Right hindlimb (tissue), 1 donor: ENCODE measurements around the gene SLC30A2.

Experiments used
- DNase-seq: peaks from one replicate; pipeline ENCODE4 v3.0.0-alpha.2; 2018

The SLC30A2 gene

DNA sequence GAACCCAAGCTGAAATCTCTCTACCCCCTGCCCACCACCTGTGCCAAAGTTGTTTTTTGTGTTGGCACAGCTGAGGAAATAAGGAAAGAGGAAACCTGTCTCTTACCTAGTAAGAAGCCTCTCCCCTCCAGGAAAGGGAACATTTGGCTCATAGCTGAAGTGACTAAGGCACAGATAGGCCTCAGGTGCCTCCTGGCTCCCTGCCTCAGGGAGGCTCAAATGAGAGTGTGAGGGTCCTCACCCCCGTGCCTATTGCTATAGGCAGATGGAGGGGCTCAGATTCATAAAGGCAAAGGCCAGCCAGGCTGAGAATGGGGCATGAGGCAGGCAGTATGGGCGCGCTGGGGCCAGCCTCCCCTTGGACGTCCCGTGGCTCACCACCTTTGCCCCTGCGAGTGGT, 7.4 kb downstream of the SLC30A2 start:
- no peak for DNase-seq

DNA sequence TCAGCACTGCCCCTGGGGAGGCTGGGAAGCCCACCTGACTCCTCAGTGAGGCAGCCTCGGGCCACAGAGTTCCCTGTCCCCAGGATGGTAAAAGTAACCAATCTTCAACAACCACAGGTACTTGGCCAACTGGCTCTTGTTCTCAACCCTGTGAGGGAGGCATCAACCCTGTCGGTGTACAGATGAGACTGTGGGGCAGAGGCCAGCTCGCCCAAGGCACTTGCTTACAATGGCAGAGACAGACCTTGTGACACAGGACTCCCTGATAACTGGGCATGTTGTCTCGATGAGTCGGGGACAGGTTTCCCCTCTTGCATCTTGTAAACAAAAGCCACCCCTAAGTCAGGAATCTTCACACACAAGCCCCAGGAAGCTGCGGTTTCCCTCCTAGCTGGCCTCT, 8.0 kb downstream of the SLC30A2 start:
- no peak for DNase-seq

DNA sequence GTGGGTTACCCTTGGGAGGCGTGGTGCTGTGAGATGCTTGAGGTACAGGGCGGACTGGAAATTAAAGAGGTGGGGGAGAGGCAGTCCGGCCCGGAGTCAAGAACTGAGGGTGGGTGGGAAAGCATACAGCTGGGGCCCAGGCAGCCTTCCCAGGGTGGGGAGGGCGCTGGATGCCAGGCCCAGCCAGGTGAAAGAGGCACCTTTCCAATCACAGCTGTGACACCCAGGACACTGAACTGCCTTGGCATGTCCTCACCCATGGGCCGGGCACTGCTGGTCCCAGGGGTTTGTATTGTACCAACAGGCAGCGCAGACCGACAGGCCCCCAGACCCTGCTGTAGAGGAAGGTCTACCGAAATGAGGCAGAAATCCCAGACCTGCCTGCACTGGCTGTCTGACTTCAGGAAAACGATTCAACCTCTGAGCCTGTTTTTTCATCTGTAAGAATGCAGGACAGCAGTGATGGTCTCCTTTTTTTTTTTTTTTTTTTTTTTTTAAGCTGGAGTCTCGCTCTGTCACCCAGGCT, 9.1 kb downstream of the SLC30A2 start:
- DNase-seq: no peak

DNA sequence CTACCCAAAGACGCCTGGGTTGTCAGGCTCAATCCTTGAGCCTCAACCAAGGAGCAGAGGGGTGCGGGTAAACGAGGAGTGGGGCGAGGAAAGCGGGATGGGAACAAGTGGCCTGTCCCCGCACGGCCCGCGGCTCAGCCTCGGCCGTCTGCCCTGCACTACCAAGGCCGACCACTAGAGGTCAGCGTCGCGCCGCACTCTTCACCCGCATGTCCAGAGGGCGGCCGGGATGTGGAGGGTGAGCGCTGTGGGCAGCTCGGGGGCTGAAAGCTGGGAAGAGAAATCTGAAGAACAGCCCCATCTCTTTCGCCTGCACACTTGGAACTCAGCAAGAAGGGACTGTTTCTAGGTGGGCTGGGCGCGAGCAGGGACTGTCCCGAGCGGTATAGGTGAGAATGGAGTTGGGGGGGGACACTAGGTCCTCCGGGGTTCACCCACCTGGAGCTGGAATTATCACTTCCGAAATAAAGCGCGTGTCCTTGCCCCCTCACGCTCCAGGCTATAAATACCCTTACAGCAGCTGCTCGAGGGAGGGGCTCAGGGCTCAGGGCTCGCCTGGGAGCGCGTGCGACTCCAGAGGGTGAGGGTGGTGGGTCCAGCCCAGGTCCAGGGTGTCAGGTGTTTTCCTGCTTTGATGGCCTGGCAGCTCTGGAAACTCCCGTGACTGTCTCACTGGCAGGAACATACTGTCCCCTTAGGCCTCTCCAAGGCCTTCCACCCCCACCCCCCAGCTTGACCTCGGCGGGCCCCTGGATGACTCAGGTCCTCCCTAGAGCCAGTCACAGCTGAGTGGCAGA, 9.8 kb downstream of the SLC30A2 start:
- DNase-seq: peak; percentile 86

DNA sequence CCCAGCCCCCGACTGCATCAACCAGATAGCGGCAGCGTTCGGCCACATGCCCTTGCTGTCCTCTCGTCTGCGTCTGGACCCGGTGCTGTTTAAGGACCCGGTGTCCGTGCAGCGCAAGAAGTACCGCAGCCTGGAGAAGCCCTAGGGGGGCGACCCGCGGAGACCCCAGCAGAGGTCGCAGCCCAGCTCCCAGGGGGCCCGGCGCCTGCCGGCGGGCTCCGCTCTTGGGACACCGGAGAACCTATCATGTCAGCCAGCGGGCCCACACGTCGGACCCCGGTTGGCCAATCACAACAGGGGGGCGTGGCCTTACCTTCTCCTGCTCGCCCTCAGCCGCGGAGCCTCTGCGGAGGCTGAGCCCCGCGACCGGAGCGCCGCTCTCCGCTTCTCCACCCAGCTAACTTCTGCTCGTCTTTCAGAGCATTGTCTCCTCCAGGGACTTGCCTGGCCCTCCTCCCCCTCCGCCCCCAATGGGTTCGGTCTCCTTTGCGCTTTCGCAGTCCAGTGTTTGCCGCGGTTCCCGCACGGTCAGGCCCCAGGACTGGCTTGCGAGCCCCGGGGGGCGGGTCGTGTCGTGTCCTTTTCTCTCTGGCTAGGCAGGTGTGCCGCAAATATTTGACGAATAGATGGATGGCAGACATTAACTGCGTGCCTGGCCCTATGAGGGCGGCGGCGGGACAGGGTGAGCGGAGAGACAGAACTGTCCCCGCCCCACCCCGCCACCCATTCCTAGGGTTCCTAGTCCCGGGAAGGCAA, 10.5 kb downstream of the SLC30A2 start:
- DNase-seq: peak; percentile 93

DNA sequence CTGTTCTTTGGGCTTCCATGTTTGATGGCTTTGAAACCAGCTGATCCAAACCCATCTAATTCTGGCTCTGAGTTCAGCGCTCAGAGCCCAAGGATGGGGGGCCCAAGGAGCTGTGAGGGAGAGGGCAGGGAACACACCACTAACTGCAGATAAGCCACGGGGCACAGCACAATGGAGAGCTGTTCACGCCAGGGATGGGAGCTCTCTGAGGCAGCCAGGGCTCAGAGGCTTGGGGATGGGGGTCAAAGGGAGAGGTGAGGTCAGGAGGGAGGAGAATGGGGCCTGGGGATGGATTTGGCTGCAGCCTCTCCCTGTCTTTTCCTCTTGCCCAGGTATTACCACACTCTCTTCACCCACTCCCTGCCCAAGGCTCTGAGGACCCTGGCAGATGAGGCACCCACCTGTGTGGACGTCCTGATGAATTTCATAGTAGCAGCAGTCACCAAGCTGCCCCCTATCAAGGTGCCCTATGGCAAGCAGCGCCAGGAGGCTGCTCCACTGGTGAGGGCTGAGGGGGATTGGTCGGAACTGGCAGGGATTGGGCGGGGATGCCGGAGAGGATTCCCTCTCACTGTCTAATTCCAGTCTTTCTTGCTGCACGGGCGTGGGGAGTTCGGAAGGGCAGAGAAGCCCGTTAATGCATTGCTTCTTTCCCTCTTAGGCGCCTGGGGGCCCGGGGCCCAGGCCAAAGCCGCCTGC, 11.3 kb downstream of the SLC30A2 start:
- no peak for DNase-seq

DNA sequence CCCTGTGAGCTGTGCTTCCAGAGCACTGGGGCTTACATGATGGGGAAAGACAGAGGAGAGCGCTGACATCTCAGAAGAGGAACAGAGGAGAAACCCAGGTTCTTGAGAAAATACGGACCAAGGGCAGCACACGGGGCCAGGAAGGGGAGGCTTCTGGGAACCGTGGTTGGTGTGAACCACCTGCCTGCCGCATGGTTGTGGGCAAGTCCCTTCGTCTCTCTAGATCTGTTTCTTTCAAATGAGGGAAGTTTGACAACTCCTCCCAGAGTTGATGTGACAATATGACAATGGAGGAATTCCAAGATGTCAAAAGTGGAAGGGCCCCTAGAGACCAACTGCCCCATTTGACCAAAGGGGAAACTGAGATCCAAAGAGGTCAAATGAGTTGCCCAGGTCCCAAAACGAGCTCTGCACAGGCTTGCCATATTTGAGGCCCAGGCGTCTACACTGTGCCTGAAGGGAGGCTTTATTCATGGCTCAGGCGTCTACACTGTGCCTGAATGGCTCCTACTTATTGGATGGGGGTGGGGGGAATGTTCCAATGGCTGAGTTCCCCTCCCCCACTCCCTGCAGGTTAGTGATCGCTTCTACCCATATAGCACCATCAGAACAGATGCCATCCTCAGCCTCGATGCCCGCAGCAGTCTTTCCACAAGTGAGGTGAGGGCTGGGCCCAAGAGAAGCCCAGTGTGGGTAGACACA, 13.1 kb downstream of the SLC30A2 start:
- no peak for DNase-seq

DNA sequence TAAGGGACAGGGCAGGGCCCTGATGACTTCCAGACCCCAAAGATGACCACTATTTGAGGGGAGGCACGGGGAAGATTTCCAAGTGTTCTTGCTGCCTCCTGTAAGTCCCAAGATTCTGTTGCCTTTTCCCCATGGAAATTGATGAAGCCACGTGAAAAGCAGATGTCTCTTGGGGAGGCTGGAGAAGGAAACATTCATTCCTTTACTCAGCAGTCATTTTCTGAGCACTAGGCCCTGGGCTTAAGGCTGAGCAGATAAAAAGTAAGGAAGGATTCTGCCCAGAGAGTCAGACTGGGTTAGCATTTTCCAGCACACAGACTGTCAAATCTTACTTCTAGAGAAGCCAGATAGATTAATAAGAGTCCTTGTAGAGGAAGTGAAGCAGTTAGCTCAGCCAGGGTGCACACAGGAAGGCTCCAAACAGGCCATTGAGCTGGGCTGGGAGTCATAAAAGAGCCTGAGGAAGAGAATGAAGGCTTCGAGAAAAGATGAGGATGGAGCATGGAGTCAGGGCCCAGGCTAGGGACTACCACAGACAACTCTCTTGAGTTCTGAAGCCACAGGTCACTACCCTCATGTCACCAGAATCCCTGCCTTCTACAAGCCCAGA, 14.2 kb downstream of the SLC30A2 start:
- DNase-seq: no peak

DNA sequence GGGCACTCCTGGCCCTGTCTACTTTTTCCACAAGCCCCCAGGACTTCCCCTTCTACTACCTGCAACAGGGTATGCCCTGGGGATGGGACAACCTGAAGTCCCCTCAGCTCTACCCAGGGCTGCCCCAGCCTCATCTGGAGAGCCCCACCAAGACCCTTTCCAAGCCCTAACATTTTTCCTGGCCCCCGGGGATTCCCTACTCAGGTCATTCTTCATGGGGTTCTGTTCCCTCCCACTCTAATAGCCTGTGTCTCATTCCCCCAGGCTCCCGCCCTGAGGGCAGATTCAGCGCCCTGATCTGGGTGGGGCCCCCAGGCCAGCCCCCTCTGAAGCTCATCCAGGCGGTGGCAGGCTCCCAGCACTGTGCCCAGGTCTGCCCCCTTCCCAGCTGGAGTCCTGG, 14.7 kb downstream of the SLC30A2 start:
- DNase-seq: no peak

DNA sequence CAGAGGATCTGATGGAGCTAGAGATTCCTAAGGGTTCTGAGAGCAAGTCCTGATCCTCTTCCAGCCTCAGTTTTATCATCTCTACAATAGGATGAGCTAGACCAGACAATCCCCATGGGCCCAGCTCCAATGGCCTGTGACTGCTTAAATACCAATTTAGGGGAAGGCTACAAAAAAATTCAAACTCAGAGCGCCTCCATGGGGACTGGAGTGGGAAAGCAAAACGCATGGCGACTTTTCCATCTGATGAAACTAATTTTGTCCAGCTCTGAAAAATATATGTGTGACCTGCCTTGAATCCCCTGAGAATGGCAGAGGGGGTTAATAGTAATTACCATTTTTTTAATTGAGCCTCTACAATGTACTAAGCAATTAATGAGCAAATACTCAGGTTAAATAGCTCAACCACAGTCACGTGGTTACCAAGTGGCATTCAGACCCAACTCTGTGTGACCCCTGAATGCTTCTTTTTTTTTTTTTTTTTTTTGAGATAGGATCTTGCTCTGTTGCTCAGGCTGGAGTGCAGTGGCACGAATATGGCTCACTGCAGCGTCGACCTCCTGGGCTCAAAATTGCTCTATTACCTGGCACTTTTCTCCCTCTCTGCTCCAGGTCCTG, 15.9 kb downstream of the SLC30A2 start:
- no peak for DNase-seq

DNA sequence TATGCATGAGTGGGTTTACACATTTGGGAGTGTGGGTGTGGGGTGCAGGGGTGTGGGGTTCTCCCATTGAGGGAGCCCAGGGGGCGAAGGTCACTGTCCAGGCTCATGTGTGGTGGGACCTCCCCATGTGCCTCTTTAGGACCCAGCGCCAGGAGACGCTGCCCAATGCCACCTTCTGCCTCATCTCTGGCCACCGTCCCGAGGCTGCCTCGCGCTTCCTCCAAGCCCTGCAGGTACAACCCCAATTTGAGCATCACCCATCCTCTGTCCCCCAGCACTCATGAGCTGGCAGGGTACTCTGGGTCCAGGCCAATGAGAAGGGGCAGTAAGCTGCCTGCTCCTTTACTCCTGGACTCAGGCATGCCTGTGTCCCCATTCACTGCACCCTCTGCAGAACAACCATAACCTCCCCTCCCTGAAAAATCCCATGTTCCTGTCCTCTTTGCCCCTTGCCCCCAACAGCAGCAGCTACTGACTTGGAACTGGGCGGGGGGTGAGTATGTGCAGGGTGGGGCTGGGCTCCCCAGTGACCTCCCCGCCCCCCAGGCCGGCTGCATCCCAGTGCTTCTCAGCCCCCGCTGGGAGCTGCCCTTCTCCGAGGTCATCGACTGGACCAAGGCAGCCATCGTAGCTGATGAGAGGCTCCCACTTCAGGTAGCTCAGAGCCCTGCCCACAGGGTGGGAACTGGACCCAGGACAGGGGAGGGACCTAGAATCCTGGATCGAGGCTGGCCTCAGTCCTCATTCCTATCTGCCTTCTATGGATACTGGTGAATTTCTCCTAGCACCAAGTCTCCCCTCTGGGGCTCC, 16.7 kb downstream of the SLC30A2 start:
- DNase-seq: no peak

DNA sequence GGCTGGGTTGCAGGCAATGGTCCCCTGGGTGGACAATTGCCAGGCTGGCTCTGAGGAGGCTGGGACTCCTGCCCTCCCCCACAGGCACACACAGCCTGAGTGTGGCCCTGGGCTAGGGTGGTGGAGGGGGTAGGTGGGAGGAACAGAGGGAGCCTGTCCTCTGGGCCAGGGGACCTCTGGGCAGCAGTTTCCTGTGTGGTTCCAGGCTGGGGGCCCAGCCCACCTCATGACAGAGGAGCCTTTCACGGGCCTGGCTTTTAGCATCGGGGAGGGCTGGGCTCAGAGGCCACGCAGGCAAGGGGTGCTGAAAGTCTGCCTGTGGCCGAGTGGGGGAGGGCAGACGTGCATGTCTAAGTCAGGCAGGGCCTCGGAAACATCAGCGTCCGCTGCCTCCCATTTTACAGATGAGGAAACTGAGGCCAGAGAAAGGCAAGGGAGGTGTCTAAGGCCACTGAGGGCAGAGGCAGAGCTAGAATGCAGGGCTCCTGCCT, 17.4 kb downstream of the SLC30A2 start:
- DNase-seq: peak; percentile 65

DNA sequence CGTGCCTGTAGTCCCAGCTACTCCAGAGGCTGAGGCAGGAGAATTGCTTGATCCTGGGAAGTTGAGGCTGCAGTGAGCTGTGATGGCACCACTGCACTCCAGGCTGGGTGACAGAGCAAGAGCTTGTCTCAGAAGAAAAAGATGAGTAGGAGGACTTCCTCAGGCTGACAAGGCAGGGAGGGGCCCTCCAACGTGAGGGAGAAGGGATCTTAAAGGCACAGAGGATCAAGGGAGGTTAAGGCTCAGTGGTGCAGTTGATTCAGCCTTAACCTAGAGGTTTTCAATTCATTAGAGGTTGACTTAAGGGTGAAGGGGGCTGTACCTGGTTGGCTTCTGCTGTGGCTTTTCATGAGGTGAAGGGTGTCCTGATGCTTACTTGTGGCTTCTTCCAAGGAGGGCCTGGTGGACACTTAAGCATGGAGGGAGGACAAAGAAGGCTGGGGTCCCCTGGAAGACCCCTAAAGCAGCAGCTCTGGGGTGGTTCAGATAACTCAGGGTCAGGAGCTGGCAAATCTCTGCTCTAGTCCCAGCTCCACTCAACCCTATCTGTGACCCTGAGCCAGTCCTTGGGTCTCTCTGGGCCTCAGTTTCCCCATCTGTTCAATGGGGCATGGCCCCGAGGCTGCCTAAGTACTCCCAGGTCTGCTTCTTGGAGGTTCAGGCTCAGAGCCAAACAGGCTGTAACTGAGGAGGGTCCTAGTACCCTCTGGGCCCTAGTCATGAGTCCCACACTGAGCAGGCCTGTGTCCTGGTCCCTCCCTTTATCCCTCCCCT, 18.0 kb downstream of the SLC30A2 start:
- DNase-seq: no peak

DNA sequence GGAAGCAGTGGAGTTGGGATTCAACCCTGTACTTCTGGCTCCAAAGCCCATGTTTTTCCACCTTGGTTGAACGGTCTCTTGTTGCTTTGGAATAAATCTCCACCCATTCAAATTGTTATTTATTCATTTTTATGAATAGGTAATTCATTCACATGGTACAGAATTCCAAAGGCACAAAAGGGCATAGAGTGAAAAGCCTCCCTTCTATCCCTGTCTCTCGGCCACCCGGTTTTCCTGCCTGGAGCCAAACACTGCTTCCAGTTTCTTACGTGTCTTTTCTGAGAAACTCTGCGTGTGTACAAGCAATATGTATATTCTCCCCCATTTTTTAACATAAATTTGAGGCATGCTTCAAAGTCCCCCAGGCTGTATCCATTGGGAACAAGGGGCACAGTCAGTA, 20.4 kb downstream of the SLC30A2 start:
- DNase-seq: no peak

DNA sequence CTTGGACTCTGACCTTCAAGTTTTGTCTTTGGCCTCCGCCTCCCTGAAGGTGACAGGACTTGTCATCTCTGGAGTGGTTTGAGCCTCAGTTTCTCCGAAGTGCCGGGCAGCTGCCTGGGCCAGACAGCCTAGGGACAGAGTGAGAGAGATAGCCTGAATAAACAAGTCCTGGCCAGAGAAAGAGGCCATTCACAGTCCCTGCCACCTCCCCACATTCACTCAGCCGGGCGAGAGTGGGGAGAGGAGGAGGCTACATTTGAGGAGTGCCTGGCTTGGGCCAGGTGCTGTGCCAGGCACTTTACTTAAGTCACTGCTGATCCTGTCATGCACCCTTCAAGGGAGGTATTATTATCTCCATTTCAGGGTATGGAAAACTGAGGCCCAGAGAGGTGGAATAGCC, 20.9 kb downstream of the SLC30A2 start:
- no peak for DNase-seq

DNA sequence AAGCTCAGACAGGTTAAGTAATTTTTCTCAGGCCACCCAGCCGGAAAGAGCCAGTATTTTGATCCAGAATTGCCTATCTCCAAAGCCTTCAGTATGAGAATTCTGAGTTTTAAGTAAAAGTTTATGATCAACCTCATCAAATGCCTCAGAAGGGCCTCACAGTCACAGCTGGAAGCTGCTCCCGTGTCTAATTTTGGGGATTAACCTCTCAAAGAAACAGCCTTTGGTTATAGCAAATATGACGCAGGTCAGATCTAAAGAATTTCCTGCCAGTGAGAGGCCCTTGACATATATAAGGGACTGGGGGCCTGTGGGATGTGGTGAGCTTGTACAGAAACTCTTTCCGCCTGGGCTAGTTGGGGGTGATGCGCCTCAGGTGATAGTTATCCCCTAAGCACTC, 22.1 kb downstream of the SLC30A2 start:
- DNase-seq: no peak

DNA sequence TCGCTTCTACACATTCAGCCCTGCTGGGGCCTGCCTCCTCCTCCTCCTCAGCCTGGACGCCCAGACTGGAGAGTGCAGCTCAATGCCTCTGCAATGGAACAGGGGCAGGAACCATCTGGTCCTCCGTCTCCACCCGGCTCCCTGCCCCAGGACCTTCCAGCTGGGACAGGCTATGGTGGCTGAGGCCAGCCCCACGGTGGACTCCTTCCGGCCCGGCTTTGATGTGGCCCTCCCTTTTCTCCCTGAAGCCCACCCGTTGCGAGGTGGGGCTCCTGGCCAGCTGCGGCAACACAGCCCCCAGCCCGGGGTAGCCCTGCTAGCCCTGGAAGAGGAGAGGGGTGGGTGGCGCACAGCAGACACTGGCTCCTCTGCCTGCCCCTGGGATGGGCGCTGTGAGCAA, 22.9 kb downstream of the SLC30A2 start:
- DNase-seq: no peak

DNA sequence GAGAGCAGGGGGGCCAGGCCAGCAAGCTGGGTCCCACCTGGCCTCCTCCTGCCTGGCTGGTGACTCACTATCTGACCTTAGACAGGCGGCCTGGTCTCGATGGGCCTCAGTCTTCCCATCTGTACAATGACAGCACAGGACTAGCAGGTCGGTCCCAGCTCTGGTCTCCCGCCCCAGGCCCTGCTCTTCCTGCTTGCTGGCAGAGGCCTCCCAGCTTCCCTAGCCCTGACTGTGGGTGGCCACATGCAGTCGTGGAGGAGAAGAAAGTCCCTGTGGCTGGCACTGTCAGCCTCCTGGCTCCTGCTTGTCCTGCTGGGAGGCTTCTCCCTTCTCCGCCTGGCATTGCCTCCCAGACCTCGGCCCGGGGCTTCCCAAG, 23.5 kb downstream of the SLC30A2 start:
- no peak for DNase-seq

DNA sequence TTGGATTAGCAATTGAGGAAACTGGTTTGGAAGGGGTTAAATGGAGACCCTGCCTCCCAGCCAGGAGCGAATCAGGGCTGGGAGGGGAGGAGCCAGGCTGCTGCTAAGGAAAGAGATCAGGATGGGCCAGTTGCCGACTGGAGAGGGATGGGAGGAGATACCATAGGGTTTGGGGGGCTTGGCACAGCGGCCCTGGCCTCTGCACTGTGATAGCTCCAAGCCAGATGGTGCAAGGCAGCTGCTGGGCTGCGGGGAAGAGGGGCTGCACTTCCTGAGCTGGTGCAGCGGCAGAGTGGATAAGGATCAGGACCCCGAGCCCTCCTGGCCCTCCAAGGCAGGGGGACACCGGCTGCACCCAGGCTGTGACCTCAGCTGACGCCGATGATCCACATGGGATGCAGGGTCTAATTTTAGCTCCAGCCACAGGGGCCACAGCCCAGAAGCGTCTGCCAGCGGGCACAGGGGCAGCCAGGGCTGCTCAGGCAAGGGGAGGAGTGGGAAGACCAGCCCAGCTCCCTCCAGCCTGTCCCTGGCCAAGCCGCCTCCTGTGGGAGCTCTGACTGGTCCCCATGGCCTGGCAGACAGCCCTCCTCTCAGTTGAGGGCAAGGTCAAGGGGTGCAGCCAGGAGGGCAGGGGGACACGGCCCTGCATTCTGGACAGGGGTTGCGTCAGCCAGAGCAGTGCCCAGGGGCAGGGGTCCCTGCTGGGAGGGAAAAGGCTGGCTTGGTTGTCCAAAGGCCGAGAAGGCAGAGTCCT, 24.1 kb downstream of the SLC30A2 start, which contains the start of gene EXTL1:
Gene EXTL1 (plus strand): TSS at position 129 of the 757 bp plus-strand sequence. CDS start 872 bp downstream, outside the sequence.
- peak; percentile 89 for DNase-seq
